GM21825 (cell line): ENCODE measurements around the gene RAB29.

ENCODE experiments used
- ATAC-seq: cut with Tn5 transposase; IDR thresholded peaks from one replicate; pipeline ENCODE4 v1.9.1; 2021; ENCODE audit warnings: mild to moderate bottlenecking, moderate library complexity; ENCODE audit not compliant: unreplicated experiment

The RAB29 gene

GRCh38 chr1:205766038-205766437, 9.2 kb downstream of the RAB29 start:
- ATAC-seq, result no peak

GRCh38 chr1:205764578-205764977, 10.7 kb downstream of the RAB29 start:
- ATAC-seq, result no peak

- no peak for ATAC-seq
These were observed 11.3 kb downstream of the RAB29 start for GRCh38 chr1:205763980-205764379.

GRCh38 chr1:205760606-205761005, 14.7 kb downstream of the RAB29 start:
- no peak for ATAC-seq

GRCh38 chr1:205756552-205756951, 18.7 kb downstream of the RAB29 start:
- no peak for ATAC-seq

GRCh38 chr1:205754857-205755256, 20.4 kb downstream of the RAB29 start:
- no peak for ATAC-seq

GRCh38 chr1:205751036-205751651, 24.1 kb downstream of the RAB29 start:
- no peak for ATAC-seq

- peak; percentile 79 for ATAC-seq
These were observed 24.9 kb downstream of the RAB29 start, which contains the start of gene NUCKS1 for GRCh38 chr1:205750138-205751035. NUCKS1 (minus strand) TSS chr1:205750182; CDS start chr1:205749973, 209 bp downstream.

- ATAC-seq, result peak; percentile 74
These were observed 25.8 kb downstream of the RAB29 start for GRCh38 chr1:205749234-205750137.

GRCh38 chr1:205748403-205749233, 26.7 kb downstream of the RAB29 start:
- ATAC-seq, result peak; percentile 5

GRCh38 chr1:205746757-205747412, 28.4 kb downstream of the RAB29 start:
- no peak for ATAC-seq

- ATAC-seq, result no peak
These were observed 30.9 kb downstream of the RAB29 start for GRCh38 chr1:205744403-205744802.

- no peak for ATAC-seq
These were observed 31.3 kb downstream of the RAB29 start for GRCh38 chr1:205743977-205744376.

GRCh38 chr1:205741681-205742080, 33.6 kb downstream of the RAB29 start:
- no peak for ATAC-seq

- no peak for ATAC-seq
These were observed 35.7 kb downstream of the RAB29 start for GRCh38 chr1:205739348-205740160.

- ATAC-seq, result no peak
These were observed 40.1 kb downstream of the RAB29 start for GRCh38 chr1:205735218-205735617.

GRCh38 chr1:205733438-205734175, 41.7 kb downstream of the RAB29 start:
- no peak for ATAC-seq

GRCh38 chr1:205729945-205730610, 45.2 kb downstream of the RAB29 start:
- no peak for ATAC-seq
